Fibroblast of upper back skin (primary cell): Measurements from ENCODE around the gene KCTD5.

Source experiments
- DNase-seq: peaks from one replicate; pipeline ENCODE4 v3.0.0-alpha.2; 2013

The KCTD5 gene

GRCh38 chr16:2752850-2753732 is 70.8 kb downstream of the KCTD5 start:
- DNase-seq, result peak; percentile 80

GRCh38 chr16:2753733-2754020 is 71.4 kb downstream of the KCTD5 start:
- DNase-seq, result no peak

GRCh38 chr16:2755158-2755557 is 72.8 kb downstream of the KCTD5 start:
- DNase-seq, result no peak

GRCh38 chr16:2756288-2757015 is 74.1 kb downstream of the KCTD5 start:
- no peak for DNase-seq

GRCh38 chr16:2757344-2757743 is 75.0 kb downstream of the KCTD5 start:
- DNase-seq, result no peak
